ENCODE measurements around the gene FIGLA.
"Not testable (repeated sequence)": the region's sequence is repeated elsewhere in the genome, so short reads cannot be mapped to it uniquely, and the experiment has no call there.

Gene FIGLA

GRCh38 chr2:70808983-70809958, 18.8 kb upstream of the FIGLA start:
- DNase-seq (ENCODE audit: low spot score): no peak
- peak; percentile 94 for FAIRE-seq

GRCh38 chr2:70807828-70808118, 17.3 kb upstream of the FIGLA start:
- DNase-seq (ENCODE audit: low spot score) (no peak), FAIRE-seq (no peak)

- FAIRE-seq (peak; percentile 17), DNase-seq (ENCODE audit: low spot score) (no peak)
Observed at GRCh38 chr2:70807102-70807827, 16.8 kb upstream of the FIGLA start.

GRCh38 chr2:70806620-70807019, 16.2 kb upstream of the FIGLA start:
- DNase-seq (ENCODE audit: low spot score) (no peak), FAIRE-seq (no peak)

- DNase-seq (ENCODE audit: low spot score): no peak
- no peak for FAIRE-seq
Observed at GRCh38 chr2:70806013-70806412, 15.6 kb upstream of the FIGLA start.

GRCh38 chr2:70801607-70802263, 11.3 kb upstream of the FIGLA start:
- no peak for FAIRE-seq

GRCh38 chr2:70799706-70800105, 9.3 kb upstream of the FIGLA start:
- FAIRE-seq: no peak
- DNase-seq (ENCODE audit: low spot score): no peak

More at GRCh38 chr2:70801607-70802263, 11.3 kb upstream of the FIGLA start:
- DNase-seq (ENCODE audit: low spot score): no peak

GRCh38 chr2:70797996-70798395, 7.6 kb upstream of the FIGLA start:
- not testable (repeated sequence) for FAIRE-seq; DNase-seq (ENCODE audit: low spot score)

GRCh38 chr2:70797506-70797905, 7.1 kb upstream of the FIGLA start:
- no peak for DNase-seq (ENCODE audit: low spot score)
- no peak for FAIRE-seq

GRCh38 chr2:70796262-70796661, 5.8 kb upstream of the FIGLA start:
- DNase-seq (ENCODE audit: low spot score) (no peak), FAIRE-seq (no peak)

GRCh38 chr2:70795164-70795995, 4.9 kb upstream of the FIGLA start:
- DNase-seq (ENCODE audit: low spot score) (no peak), FAIRE-seq (no peak)

- DNase-seq (ENCODE audit: low spot score) (no peak), FAIRE-seq (no peak)
Observed at GRCh38 chr2:70793450-70793849, 3.0 kb upstream of the FIGLA start.

- peak; percentile 81 for DNase-seq (ENCODE audit: low spot score)
- FAIRE-seq: peak; percentile 94
Observed at GRCh38 chr2:70789304-70790135, 923 bp downstream of the FIGLA start.

- DNase-seq (ENCODE audit: low spot score) (peak; percentile 69), FAIRE-seq (peak; percentile 58)
Observed at GRCh38 chr2:70785137-70785911, 5.1 kb downstream of the FIGLA start.

GRCh38 chr2:70784320-70784719, 6.1 kb downstream of the FIGLA start:
- FAIRE-seq: no peak

GRCh38 chr2:70779911-70780545, 10.4 kb downstream of the FIGLA start:
- FAIRE-seq: no peak

More at GRCh38 chr2:70784320-70784719, 6.1 kb downstream of the FIGLA start:
- DNase-seq (ENCODE audit: low spot score): no peak

GRCh38 chr2:70779491-70779890, 11.0 kb downstream of the FIGLA start:
- DNase-seq (ENCODE audit: low spot score) (no peak), FAIRE-seq (no peak)

More at GRCh38 chr2:70779911-70780545, 10.4 kb downstream of the FIGLA start:
- DNase-seq (ENCODE audit: low spot score): peak; percentile 77

GRCh38 chr2:70778676-70779075, 11.8 kb downstream of the FIGLA start:
- DNase-seq (ENCODE audit: low spot score) (no peak), FAIRE-seq (no peak)

- DNase-seq (ENCODE audit: low spot score): no peak
- no peak for FAIRE-seq
Observed at GRCh38 chr2:70777450-70777849, 13.0 kb downstream of the FIGLA start.

Data from urothelium cell line (cell line).